Forelimb muscle (tissue), 1 donor: Measurements from ENCODE around the gene LAMB2. TPM values are rescaled to one million over a fixed set of nuclear protein-coding genes. Genes with fewer than 3 reads are reported as not detected.

ENCODE experiments used
- DNase-seq: peaks from one replicate; pipeline ENCODE4 v3.0.0-alpha.2; 2013; ENCODE audit warnings: low read depth
- polyA plus RNA-seq: library from polyadenylated mRNA; unstranded; fragments of 120-200 nt; gene quantifications from one replicate; pipeline ENCODE4 v1.2.1, GENCODE V29; 2013; ENCODE audit not compliant: insufficient read length

LAMB2 gene
- polyA plus RNA-seq, 1 donor, result 317 TPM

DNA sequence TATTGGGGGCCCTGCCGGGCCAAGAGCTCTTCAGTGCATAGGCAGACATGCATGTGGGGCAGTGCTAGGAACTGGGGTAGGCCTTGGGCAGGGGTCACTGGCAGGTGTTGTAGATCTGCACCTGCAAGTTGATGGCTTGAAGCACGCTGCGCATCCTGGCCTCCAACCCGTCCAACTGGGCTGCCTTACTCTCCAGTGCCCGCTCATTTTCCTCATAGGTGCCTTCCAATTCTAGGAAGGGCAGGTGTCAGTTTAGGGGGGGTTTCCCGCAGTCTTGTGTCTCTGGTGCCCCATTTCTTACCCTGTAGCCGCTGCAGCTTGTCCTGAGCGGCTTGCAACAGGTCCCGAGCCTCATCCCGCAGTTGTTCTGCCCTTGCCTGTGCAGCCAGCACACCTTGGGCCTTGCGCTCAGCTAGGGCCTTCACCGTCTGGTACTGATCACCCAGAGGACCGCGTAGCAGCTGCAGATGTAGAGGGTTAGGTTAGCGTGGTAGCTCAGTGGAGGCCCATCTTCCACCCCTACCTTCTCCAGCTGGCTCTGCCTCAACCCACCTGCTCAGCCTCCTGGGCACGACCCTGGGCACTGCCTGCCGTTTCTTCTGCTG, 11.6 kb downstream of the LAMB2 start:
- DNase-seq, result no peak

DNA sequence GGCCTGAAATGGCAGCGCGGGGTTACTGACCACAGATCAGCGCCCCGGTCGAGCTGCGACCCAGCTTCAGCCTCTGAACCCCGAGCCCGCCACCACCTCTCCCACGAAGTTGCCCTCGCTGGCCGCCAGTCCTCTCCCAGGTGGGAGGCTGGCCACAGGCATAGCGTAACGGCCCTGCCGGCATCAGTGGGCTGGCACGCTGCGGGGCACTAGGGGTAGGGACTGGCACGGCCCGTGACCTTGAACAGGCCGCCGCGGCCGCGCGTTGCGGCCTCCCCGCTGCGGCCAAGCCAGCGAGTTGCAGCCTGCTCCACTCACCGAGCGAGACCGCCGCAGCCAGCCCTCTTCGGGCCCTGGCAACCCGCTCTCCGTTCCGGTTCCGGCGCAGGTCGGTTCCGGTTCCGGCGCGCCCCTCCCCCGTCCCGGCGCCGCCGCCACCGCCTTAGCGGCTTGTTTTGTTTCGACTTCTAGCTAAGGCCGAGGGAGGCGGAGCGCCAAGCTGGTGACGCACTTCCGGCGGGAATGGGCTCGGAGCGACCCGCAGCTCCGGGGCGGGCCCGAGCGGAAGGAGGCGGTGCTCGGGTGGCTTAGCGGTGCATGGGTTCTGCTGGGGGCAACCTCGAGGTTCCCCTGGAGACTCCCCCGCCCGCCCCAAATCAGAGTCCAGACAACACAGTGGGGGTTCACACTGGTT, 12.3 kb downstream of the LAMB2 start, which contains the start of gene USP19:
USP19 (minus strand) TSS at position 386 of the 694 bp plus-strand sequence. CDS start 1,678 bp downstream, outside the sequence.
- DNase-seq, result peak; percentile 84

DNA sequence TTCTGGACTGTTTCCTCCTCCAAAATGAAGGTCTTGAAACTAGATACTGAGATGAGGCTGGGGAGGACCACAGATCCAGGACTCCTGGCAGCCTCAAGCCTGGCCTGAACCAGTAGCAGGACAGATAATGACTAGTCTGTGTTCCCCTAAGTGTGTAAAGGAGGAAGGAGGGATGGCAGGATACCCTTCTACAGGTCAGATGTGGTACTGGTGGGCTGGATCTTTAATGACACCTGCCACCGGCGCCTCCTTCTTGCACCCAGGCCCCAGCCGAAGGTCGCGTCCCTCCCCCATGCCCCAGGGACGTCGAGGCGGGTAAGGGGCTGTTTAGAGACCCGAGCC, 12.8 kb downstream of the LAMB2 start:
- DNase-seq, result no peak

DNA sequence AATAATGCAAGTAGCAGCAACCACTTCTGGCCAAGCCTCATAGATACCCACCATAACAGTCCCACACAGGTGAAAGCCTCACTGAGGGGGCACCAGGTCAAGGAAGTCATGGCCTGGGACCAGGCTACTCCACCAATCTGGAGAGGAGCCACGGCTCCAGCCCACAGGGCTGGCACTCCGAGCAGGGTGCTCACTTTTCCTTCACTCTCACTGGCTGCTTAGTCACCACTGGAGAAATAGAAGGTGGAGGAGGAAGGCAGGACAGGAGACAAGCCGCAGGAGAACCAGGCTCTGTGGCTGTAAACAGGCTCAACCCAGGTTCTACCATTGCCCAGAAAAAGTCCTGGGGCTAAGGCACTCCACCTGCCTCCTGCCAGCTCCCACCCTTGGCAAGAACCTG, 13.4 kb downstream of the LAMB2 start:
- no peak for DNase-seq

DNA sequence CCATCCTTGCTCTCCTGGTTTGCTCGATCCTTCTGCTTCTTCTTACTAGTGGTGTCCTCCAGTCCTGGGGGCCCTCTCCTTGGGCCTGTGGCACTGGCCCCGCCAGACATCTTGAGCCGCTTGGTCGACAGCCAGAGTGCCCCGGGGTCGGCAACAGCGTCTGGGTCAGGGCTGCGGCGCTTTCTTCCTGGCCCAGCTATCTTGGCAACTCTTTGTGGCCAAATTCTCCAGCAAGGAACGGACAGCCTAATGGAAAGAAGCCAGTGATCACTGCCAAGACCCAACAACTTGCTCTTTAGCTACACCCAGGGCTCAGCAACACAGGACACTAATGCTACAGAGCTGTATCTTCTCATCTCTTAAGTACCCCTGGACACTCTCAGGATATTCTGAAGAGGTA, 13.8 kb downstream of the LAMB2 start:
- no peak for DNase-seq

DNA sequence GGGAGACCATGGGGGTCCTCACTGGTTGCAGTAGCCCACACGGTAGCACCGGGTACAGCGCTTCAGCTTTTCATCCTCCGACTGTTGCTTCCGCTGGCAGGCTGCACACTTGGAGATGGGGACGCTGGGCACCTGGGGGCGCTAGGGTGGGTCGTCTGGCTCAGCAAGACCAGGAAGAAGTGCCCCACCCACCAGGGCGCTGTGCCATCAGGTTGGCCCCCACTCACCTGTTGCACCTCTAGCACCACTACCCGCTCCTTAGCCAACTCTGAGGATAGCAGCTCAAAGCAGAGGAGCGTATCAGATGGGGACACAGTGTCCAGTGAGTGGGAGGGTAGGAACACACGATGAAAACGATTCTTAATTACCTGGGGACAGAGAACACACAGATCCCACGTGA, 20.6 kb downstream of the LAMB2 start:
- DNase-seq, result no peak

DNA sequence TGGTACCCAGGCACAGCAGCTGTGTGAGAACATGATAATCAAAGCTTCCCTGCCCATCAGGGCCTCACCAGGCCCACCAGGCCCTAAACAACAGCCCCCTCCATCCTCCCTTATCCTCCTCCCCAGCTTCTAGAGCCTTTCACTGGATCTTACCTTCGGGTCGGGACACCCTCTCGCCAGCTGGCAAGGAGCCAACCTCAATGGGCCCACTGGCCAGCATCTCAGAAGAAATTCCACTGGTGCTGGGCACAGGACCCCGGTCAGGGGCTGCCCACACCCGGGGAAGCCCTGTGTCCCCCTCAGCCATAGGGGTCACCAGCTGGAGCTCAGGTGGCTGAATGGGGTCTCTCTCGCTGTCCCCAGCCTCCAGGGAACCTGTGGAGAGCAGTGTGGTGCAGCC, 21.5 kb downstream of the LAMB2 start:
- no peak for DNase-seq

DNA sequence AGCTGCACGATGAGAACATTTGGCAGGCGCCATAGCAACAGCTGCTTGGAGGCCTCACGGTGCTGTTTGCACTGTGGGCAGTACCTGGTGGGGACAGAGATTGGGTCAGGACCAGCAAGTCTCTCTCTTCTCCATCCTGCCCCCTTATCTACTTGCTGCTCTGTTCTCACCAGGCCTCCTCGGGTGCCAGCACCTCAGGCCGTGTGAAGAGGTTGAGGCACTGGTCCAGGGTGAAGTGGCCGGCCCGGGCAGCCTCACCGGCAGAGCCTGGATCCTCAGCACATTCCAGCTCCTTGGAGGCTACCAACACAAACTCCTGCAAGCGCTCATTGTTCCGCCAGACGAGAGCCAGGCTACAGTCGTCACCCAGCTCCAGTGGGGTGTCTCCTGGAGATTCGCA, 22.1 kb downstream of the LAMB2 start:
- no peak for DNase-seq

DNA sequence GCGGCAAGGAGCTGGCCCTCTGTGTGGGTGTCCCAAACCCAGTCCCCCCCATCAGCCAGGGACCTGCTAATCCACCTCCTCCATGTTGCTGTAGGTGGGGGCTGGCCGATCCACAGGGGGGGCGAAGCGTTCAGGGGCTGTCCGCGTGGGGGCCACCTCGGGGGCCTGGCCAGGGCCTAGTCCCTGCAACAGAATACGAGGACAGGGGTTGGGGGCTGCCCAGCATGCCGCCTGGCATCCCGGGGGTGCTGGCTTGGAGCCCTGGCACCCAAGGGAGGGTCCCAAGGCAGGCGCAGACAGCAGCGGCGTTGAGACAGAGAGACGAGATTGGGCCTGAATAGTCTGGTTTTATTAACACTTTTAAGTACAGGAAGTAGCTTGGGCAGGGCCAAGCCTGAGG, 24.5 kb downstream of the LAMB2 start:
- no peak for DNase-seq

DNA sequence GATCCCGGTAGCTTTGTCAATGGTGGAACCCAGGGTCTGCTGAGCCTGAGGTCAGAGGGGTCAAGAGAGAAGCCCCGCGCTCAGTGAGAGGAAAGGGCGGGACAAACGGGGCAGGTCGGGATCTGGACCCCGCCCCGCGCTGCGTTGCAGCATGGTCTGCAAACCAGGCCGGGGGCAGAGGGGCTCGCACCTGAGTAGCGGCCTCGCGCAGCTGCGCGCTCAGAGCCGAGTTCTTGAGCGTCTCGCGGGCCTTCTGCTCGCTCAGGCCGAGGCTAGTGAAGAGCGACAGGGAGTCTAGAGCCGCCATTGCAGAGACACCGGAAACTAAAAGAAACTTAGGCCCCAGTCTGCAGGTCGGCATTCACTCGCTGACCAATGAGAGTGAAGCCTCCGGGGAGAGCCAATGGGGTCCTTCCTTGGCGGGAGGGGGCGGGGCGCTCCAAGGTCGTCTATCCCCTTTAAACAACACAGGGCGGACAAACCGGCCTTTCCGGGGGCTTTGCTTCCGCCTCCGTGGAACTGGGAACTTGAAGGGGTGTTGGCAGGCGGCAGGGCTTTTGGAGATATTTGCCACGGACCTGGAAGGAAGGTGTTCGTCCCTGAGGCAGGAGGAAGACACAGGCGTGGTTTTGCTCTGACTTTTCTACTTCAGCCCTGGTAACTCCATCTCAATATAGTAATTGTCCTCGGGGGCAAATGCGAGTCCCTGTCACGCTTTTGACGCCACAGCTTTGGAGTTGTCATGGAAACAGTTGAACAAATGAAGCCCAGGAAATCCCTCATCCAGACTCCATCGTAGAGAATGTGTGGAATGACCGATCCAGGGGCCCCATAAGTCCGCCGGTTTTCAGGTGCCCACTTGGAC, 28.2 kb downstream of the LAMB2 start, which contains the start of gene QARS1:
QARS1 (minus strand) TSS at position 331 of the 865 bp plus-strand sequence; CDS start at position 307, 24 bp downstream.
- peak; percentile 78 for DNase-seq

DNA sequence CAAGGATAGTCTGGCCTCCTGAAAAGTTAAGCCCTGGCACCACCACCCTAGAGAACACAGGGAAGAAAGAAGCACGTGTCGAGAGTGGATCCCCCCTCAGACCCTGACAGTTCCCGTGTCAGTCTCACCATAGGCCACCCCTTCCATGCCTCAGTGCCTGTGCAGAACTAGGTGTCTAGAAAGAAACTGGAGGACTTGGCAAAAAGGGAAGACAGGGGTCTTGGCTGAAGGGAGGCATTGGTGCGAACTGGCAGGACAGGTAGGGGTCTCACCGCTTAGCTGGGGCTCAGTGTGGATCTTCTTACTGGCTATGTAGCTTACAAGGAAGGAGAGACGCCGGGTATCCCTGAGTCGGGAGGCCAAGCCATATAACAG, 28.8 kb downstream of the LAMB2 start:
- DNase-seq, result no peak

DNA sequence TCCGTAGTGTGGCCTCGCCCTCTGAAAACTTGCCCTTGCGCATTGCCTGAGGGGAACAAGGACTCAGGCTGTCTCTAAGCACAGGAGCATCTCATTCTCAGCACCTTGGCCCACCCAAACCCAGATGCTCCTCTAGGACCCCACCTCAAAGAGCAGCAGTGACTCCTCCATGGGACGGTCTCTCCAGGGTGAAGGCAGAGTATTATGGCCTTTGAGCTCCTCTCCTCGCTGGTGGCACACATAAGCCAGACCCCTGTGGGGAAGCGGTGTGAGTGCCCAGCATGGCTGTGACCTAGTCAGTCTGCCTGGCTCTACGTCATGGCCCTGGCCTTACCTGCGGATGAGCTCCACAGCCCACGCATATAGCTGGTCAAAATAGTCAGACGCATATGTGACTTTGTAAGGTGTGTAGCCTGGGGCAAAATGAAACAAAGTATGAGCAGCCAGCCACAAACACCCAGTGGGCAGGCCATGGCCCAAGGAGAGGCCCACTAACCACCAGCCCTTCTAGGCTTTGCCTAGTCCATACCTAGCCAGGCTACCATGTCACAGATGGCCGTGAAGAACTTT, 32.7 kb downstream of the LAMB2 start:
- DNase-seq, result no peak

DNA sequence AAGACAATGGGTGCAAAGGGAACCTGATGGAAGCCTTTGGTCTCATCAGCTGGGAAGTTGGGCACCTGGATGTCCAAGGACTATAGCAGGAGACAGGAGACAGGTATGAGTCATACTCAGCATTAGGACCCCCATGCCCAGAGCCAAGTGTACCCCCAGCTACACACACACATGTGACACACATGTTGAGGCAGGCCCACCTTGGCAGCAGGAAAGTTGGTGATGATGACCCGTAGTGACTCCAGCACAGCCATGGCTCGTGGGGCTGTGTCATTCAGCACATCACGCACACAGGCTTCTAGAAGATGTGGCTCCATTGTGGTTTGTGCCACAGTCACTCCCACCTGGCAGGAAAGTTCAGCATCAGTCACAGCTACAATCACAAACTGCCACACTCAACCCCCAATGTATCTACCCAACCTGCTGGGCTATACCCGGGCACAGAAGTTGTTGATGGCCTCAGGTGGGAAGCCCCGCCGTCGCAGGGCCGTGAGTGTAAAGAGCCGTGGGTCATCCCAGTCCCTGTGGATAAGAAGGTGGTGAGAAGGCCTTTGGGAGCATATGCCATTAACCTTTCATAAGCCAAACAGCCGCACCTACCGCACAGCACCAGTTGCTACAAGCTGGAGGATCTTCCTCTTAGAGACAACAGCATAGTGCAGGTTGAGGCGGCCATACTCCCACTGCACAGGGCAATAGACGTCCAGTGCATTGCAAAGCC, 33.8 kb downstream of the LAMB2 start:
- DNase-seq, result no peak

DNA sequence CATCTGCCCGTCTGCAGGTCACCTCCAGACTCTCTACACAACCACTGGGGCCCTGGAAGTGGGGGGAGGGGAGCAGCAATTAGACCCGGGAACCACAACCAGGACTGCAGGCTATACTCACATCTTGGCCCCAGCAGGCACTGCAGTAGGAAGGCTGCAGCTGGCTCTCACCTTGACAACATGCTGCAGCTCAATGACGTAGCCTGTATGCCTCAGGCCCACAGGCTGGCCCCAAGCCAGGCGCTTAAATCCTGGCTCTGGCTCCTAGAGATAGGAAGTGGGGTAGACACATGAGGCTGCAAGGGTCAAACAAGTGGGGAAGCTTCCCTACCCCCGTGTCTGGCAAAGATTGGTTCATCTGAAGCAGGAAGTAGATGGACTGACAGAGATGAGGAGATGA, 34.4 kb downstream of the LAMB2 start:
- DNase-seq, result no peak

DNA sequence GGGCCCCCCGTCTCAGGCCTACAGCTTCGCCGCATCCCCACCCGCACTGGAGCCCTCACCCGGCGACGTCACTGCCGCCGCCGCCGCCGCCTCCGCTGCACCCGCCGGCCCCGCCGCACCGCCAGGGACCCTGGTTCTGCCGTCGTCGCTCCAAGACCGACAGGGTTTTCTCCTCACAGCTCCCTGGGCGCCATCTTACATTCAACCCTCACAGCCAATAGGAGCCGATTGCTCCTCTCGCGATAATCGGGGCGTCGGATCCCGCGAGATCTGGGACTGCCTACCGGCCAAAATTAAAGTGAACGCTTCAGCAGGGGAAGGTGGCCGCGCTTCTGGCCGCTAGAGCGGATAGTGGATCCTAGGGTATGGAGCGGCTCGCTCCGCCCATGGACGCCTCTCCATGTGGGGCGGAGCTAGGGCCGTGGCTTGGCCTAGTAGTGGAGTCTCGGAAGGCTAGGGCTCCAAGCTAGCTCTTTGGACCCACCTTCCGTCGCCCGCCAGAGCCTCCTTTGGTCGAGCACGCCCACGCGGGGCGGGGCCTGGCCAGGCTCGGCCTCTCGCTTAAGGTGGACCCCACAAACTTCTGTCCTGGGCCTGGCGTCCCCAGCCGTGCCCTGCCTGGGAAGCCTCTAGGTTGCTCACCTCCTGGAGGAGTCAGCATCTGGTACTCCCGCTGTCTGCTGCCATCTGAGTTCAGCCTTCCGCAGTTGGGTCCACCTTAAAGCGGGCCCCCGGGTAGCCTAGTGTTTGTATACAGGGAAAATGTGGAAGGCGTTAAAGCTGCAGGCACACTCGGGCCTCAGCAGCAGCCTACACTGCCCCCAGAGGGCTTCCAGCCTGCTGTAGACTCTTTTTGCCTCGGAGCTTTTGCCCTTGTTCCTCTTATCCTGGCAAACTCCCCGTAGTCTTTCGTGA, 38.7 kb downstream of the LAMB2 start, which contains the start of gene QRICH1:
QRICH1 (minus strand) TSS at position 219 of the 915 bp plus-strand sequence. CDS start 17,054 bp downstream, outside the sequence.
- DNase-seq, result peak; percentile 96

DNA sequence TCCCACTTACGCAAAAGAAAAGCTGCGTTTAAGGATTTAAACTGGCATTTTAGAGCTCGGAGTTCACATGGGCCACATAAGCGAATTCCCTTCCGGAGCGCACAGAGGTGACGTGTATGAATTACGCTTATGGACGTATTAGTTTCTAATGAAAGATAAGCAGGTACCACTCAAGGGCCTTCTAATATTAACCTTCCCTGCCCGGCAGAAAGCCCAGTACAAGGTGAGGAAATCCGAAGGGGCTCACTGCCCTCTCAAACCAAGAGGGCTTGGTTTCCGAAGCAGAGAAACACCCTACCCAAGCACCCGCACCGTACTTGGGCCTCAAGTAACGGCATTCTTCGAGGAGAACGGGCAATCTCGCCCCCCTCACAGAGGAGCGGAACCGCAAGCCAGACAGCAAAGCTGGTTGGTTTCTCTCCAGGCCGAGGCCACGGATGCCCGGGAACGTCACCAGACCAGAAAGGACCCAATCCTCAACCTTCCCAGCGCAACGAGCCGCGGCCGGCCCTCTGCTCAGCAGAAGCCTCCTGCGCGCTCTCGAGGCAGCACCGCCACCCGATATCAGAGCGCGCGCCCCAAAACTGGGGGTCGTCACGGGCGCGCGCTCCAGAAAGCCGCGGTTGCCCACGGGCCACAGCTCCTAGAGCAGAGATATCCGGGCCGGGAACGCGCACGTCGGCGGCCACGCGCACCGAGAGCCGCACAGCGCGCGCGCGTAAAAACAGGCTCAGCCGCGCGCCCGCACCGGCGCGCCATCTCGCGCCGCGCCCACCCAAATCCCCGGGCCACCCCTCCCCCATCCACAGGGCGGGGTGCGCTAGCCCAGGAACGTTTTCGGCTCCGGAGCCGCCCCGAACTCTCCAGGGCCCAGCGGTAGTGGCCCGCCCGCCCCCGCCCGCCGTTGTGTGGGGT, 39.7 kb downstream of the LAMB2 start:
- DNase-seq, result peak; percentile 19

DNA sequence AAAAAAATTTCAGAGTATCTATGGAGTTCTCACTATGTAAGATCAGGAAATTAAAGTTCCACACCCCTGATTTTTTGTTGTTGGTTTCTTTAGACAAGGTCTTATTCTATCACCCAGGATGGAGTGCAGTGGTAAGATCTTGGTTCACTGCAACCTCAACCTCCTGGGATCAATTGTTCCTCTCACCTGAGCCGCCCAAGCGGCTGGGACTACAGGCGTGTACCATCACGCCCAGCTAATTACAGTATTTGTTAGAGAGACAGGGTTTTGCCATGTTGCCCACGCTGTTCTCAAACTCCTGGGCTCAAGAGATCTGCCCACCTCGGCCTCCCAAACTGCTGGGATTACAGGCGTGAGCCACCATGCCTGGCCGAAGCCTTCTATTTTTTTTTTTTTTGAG, 51.4 kb downstream of the LAMB2 start:
- DNase-seq, result no peak

DNA sequence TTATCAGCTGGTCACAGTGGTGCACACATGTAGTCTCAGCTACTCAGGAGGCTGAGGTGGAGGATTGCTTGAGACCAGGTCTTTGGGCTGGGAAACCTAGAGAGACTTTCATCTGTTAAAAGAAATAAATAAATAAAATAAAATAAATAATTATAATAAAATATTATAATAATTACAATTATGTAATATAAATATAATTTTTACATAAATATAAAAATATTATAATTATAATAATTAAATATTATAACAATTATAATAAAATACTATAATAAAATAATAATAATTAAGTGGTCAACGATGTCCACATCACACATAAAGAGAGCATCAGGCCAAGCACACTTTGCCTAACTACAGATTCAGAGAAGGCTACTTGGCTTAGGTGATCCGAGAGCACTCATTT, 53.6 kb downstream of the LAMB2 start:
- DNase-seq, result no peak

DNA sequence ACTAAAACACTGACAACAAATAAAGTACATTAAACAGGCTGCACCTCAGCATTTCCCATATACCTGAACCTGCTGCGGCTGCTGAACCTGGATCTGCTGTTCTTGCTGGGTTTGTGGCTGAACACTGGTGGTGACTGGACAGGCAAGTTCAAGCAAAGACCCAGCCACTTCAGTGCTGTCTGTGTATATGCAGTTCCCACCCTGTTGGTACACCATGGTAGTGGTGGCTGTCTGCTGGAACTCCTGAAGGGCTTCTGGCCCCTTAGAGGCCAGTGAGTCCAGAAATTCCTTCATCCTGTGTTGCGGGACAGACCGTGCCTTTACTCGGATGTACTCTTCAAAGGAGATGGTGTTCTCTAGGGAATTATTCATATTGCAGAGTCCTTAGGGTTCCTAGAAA, 56.2 kb downstream of the LAMB2 start:
- no peak for DNase-seq
